Measurements from ENCODE around the gene NOPCHAP1.

NOPCHAP1 gene

DNA sequence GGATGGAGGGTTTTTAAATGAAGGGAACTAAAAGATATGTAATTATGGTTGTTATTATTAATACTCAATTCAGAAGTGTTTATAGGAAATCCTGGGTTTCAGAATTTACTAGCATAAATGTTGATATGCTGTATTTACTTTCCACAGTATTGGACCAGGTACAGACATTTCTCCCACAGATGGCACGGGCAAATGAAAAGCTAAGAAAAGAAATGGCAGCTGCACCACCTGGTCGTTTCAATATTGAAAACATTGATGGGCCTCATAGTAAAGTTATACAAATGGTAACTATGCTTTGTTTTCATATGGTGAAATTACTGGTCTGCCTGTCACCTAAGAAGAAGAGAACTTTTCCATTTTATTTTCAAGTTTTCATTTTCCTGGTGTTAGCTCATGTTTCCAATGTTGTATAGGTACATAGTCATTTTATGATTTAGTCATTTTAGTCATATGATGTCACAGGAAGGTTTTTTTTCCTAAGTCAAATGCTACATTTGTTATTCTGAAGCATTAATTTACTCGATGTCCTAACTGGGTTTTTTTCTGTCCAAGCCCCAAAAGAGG lies 5.5 kb downstream of the NOPCHAP1 start:
- Histone ChIP-seq H3K36me3 (ENCODE audit: control insufficient read depth, insufficient read depth, low read length) (peaks cover 83% of the 10 kb centered on the region), H3K4me1 (ENCODE audit: control insufficient read depth, insufficient read depth, low read length, poor library complexity, severe bottlenecking) (peaks cover 9% of the 10 kb centered on the region)
- 88 to 96% methylated on average over 1 to 3 of the region's 3 CpGs for WGBS, 2 experiments (ENCODE audit: insufficient coverage in 2 of 2)

GRCh38 chr12:104994336-104994735 lies 8.2 kb downstream of the NOPCHAP1 start:
- Histone ChIP-seq H3K36me3 (ENCODE audit: control insufficient read depth, insufficient read depth, low read length) (peaks cover 99% of the 10 kb centered on the region), H3K4me1 (ENCODE audit: control insufficient read depth, insufficient read depth, low read length, poor library complexity, severe bottlenecking) (no peaks in the 10 kb centered on the region), H3K4me3 (ENCODE audit: extremely low read depth, insufficient read depth, low read length, poor library complexity, severe bottlenecking) (no peak overlapping the region), H3K9me3 (ENCODE audit: control insufficient read depth, low read length) (no peaks in the 10 kb centered on the region), H3K27ac (ENCODE audit: low read depth, low read length, severe bottlenecking) (no peak overlapping the region)
- WGBS, 2 experiments (ENCODE audit: insufficient coverage in 2 of 2) = 100% methylated on average over 1 of the region's 3 CpGs; no CpG with 5 or more reads in 1 of the 2 experiments

More for the DNA sequence above, 5.5 kb downstream of the NOPCHAP1 start:
- Histone ChIP-seq H3K27ac (ENCODE audit: low read depth, low read length, severe bottlenecking) (no peak overlapping the region), H3K9me3 (ENCODE audit: control insufficient read depth, low read length) (no peaks in the 10 kb centered on the region), H3K4me3 (ENCODE audit: extremely low read depth, insufficient read depth, low read length, poor library complexity, severe bottlenecking) (no peak overlapping the region)

DNA sequence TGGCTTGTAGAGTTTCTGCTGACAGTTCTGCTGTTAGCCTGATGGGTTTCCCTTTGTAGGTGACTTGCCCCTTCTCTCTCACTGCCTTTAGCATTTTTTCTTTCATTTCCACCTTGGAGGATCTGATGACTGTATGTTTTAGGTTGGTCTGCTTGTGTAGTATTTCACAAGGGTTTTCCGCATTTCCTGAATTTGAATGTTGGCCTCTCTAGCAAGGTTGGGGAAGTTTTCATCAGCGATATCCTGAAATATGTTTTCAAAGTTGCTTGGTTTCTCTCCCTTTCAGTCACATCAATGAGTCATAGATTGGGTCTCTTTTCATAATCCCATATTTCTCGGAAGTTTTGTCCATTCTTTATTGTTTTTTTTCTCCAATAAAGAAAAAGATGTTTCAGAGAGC lies 11.4 kb downstream of the NOPCHAP1 start:
- H3K36me3 ChIP-seq (ENCODE audit: control insufficient read depth, insufficient read depth, low read length) = peaks cover 99% of the 10 kb centered on the region
- no peaks in the 10 kb centered on the region for H3K4me1 ChIP-seq (ENCODE audit: control insufficient read depth, insufficient read depth, low read length, poor library complexity, severe bottlenecking)
- 60 to 97% methylated on average over 1 to 3 of the region's 3 CpGs for WGBS, 2 experiments (ENCODE audit: insufficient coverage in 2 of 2)
- no peaks in the 10 kb centered on the region for H3K9me3 ChIP-seq (ENCODE audit: control insufficient read depth, low read length)
- H3K27ac ChIP-seq (ENCODE audit: low read depth, low read length, severe bottlenecking) = no peak overlapping the region
- H3K4me3 ChIP-seq (ENCODE audit: extremely low read depth, insufficient read depth, low read length, poor library complexity, severe bottlenecking) = no peak overlapping the region

DNA sequence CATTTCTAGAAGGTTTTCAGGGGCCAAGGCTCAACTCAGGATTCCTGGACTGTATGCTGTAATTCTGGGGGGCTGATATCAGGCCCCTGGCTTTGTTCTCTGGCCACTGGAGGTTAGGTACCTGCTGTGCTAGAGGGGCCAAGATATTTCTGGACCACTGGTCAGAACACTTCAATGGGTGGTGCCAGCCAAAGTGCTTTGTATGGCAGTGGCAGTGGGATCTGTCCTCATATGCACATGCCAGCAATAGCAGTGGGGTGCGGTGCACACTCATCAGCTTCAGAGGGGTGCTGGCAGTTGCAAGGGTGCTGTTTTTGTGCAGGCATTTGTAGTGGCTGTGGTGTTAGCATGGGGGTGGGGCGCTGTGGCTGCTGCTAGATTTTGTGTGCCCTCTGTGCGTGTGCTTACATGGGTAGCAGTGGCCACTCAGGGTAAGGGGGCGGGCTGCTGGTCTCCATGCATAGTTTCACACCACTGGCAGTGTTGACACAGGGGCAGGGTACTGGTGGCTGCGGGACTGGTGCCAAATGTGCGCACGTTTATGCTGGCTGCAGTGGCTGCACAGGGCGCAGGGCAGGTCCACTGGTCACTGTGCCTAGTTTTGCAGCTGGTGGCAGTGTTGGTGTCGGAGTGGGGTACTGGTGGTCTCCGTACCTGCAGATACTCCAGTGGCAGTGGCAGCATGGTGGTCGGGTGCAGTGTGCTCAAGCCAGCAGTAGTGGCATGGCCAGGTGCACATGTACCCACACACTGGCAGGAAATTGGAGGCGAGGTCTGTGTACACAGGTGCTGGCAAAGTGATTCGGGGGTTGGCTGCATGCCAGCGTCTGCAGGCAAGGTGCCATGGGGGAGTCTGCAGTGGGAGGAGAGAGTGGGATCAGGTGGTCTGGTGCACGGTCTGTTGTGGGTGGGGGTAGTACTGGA lies 12.6 kb downstream of the NOPCHAP1 start:
- no peak overlapping the region for H3K27ac ChIP-seq (ENCODE audit: low read depth, low read length, severe bottlenecking)
- no peaks in the 10 kb centered on the region for H3K9me3 ChIP-seq (ENCODE audit: control insufficient read depth, low read length)
- H3K36me3 ChIP-seq (ENCODE audit: control insufficient read depth, insufficient read depth, low read length) = peaks cover 99% of the 10 kb centered on the region
- WGBS, 2 experiments (ENCODE audit: insufficient coverage in 2 of 2) = 94 to 95% methylated on average over 13 of the region's 15 CpGs
- H3K4me3 ChIP-seq (ENCODE audit: extremely low read depth, insufficient read depth, low read length, poor library complexity, severe bottlenecking) = no peak overlapping the region
- no peaks in the 10 kb centered on the region for H3K4me1 ChIP-seq (ENCODE audit: control insufficient read depth, insufficient read depth, low read length, poor library complexity, severe bottlenecking)

DNA sequence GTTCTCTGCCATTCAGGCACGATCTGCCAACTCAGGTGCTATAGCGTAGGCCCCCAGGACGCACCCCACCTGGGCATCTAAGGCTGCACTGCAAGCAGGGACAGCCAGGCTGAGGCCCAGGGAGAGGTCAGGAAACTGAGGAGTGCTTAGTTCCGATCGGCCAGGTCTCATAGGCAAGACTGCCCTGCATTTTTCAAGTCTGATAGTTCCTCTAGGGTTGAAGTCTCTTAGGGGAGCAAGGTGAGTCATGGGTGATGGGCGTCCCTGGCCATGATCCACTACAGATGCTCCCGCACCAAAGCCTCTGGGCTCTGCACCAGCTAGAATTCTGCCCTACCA lies 13.2 kb downstream of the NOPCHAP1 start:
- H3K4me3 ChIP-seq (ENCODE audit: extremely low read depth, insufficient read depth, low read length, poor library complexity, severe bottlenecking) = no peak overlapping the region
- no peak overlapping the region for H3K27ac ChIP-seq (ENCODE audit: low read depth, low read length, severe bottlenecking)
- 95 to 98% methylated on average over 6 to 7 of the region's 7 CpGs for WGBS, 2 experiments (ENCODE audit: insufficient coverage in 2 of 2)
- no peaks in the 10 kb centered on the region for H3K4me1 ChIP-seq (ENCODE audit: control insufficient read depth, insufficient read depth, low read length, poor library complexity, severe bottlenecking)
- peaks cover 99% of the 10 kb centered on the region for H3K36me3 ChIP-seq (ENCODE audit: control insufficient read depth, insufficient read depth, low read length)
- no peaks in the 10 kb centered on the region for H3K9me3 ChIP-seq (ENCODE audit: control insufficient read depth, low read length)

DNA sequence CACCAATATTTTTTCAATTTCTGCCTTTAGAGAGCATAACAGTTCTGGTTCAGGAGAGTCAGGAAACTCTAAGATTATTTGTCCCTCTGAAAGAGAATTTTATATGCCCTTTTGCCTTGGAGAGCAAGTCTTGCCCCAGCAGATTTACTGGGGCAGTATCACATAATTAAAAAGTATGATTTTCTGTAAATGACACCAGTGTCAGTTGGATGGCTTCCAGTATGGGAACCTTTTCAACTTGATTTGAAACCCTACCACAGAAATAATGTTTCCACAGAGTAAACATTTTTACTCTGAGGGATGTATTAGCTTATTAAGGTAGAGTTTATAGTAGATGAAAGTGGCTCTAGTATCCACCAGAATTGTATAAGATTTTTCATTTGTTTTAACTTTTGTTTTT lies 15.4 kb downstream of the NOPCHAP1 start:
- no peaks in the 10 kb centered on the region for H3K9me3 ChIP-seq (ENCODE audit: control insufficient read depth, low read length)
- H3K36me3 ChIP-seq (ENCODE audit: control insufficient read depth, insufficient read depth, low read length) = peaks cover 93% of the 10 kb centered on the region
- no peak overlapping the region for H3K4me3 ChIP-seq (ENCODE audit: extremely low read depth, insufficient read depth, low read length, poor library complexity, severe bottlenecking)
- H3K4me1 ChIP-seq (ENCODE audit: control insufficient read depth, insufficient read depth, low read length, poor library complexity, severe bottlenecking) = no peaks in the 10 kb centered on the region
- no peak overlapping the region for H3K27ac ChIP-seq (ENCODE audit: low read depth, low read length, severe bottlenecking)

- no peak overlapping the region for H3K4me3 ChIP-seq (ENCODE audit: extremely low read depth, insufficient read depth, low read length, poor library complexity, severe bottlenecking)
- H3K9me3 ChIP-seq (ENCODE audit: control insufficient read depth, low read length) = no peaks in the 10 kb centered on the region
- H3K4me1 ChIP-seq (ENCODE audit: control insufficient read depth, insufficient read depth, low read length, poor library complexity, severe bottlenecking) = peaks cover 4% of the 10 kb centered on the region
- WGBS, 2 experiments (ENCODE audit: insufficient coverage in 2 of 2) = 93% methylated on average over 7 to 8 of the region's 9 CpGs
- H3K36me3 ChIP-seq (ENCODE audit: control insufficient read depth, insufficient read depth, low read length) = peaks cover 18% of the 10 kb centered on the region
- H3K27ac ChIP-seq (ENCODE audit: low read depth, low read length, severe bottlenecking) = peak overlapping the region; percentile 41
These were observed 27.8 kb downstream of the NOPCHAP1 start for GRCh38 chr12:105013892-105014291.

- Histone ChIP-seq H3K9me3 (ENCODE audit: control insufficient read depth, low read length) (no peaks in the 10 kb centered on the region), H3K4me3 (ENCODE audit: extremely low read depth, insufficient read depth, low read length, poor library complexity, severe bottlenecking) (no peak overlapping the region), H3K36me3 (ENCODE audit: control insufficient read depth, insufficient read depth, low read length) (peaks cover 18% of the 10 kb centered on the region), H3K4me1 (ENCODE audit: control insufficient read depth, insufficient read depth, low read length, poor library complexity, severe bottlenecking) (peaks cover 4% of the 10 kb centered on the region), H3K27ac (ENCODE audit: low read depth, low read length, severe bottlenecking) (no peak overlapping the region)
- 92 to 100% methylated on average over 1 of the region's 2 CpGs for WGBS, 2 experiments (ENCODE audit: insufficient coverage in 2 of 2)
These were observed 28.5 kb downstream of the NOPCHAP1 start for GRCh38 chr12:105014603-105015002.

DNA sequence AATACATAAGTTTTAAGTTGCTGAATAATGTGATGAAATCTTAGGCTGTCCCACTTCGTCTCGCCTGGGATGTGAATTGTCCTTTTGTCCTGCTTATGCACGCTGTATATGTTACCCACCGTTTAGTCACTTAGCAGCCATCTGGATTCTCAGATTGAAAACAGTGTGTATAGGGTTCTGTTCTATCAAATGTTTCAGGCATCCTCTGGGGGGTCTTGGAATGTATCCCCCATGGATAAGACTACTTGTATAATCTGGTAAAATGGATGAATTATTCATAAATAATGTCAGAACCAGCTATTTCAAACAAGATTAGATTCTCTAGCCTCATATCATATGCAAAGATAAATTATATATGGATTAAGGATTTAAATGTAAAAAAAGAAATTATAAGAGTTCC lies 29.4 kb downstream of the NOPCHAP1 start:
- 86 to 92% methylated on average over 2 to 4 of the region's 4 CpGs for WGBS, 2 experiments (ENCODE audit: insufficient coverage in 2 of 2)
- H3K4me3 ChIP-seq (ENCODE audit: extremely low read depth, insufficient read depth, low read length, poor library complexity, severe bottlenecking) = no peak overlapping the region
- H3K27ac ChIP-seq (ENCODE audit: low read depth, low read length, severe bottlenecking) = no peak overlapping the region
- H3K4me1 ChIP-seq (ENCODE audit: control insufficient read depth, insufficient read depth, low read length, poor library complexity, severe bottlenecking) = peaks cover 4% of the 10 kb centered on the region
- peaks cover 18% of the 10 kb centered on the region for H3K36me3 ChIP-seq (ENCODE audit: control insufficient read depth, insufficient read depth, low read length)
- no peaks in the 10 kb centered on the region for H3K9me3 ChIP-seq (ENCODE audit: control insufficient read depth, low read length)

DNA sequence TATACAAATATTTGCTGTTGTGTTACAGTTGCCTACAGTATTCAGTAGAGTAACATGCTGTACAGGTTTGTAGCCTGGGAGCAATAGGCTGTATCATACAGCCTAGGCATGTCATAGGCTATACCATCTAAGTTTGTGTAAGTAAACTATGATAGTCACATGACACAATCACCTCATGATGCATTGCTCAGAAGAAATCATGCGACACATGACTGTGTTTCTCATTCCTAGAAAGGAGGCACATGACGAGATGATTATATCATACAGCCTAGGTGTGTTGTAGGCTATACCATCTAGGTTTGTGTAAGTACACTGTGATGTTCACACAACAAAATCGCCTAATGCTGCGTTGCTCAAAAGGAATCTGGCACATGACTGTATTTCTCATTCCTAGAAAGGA lies 31.9 kb downstream of the NOPCHAP1 start:
- Histone ChIP-seq H3K27ac (ENCODE audit: low read depth, low read length, severe bottlenecking) (no peak overlapping the region), H3K36me3 (ENCODE audit: control insufficient read depth, insufficient read depth, low read length) (peaks cover 9% of the 10 kb centered on the region), H3K9me3 (ENCODE audit: control insufficient read depth, low read length) (no peaks in the 10 kb centered on the region), H3K4me1 (ENCODE audit: control insufficient read depth, insufficient read depth, low read length, poor library complexity, severe bottlenecking) (peaks cover 4% of the 10 kb centered on the region), H3K4me3 (ENCODE audit: extremely low read depth, insufficient read depth, low read length, poor library complexity, severe bottlenecking) (no peak overlapping the region)
- WGBS, 2 experiments (ENCODE audit: insufficient coverage in 2 of 2) = 93 to 100% methylated on average over 4 of the region's 4 CpGs

GRCh38 chr12:105018776-105019175 lies 32.7 kb downstream of the NOPCHAP1 start:
- H3K36me3 ChIP-seq (ENCODE audit: control insufficient read depth, insufficient read depth, low read length) = peaks cover 2% of the 10 kb centered on the region
- H3K4me1 ChIP-seq (ENCODE audit: control insufficient read depth, insufficient read depth, low read length, poor library complexity, severe bottlenecking) = peaks cover under 1% of the 10 kb centered on the region
- no peaks in the 10 kb centered on the region for H3K9me3 ChIP-seq (ENCODE audit: control insufficient read depth, low read length)
- H3K27ac ChIP-seq (ENCODE audit: low read depth, low read length, severe bottlenecking) = no peak overlapping the region
- no peak overlapping the region for H3K4me3 ChIP-seq (ENCODE audit: extremely low read depth, insufficient read depth, low read length, poor library complexity, severe bottlenecking)
- 91 to 97% methylated on average over 6 to 7 of the region's 9 CpGs for WGBS, 2 experiments (ENCODE audit: insufficient coverage in 2 of 2)
